ELF-1 (cell line): Measurements from ENCODE around the gene LHB.
A peak's percentile ranks its signal among the peaks of the same experiment; 100 is the strongest.

Experiments
- DNase-seq: peaks from one replicate; pipeline ENCODE4 v3.0.0-alpha.2; 2016; ENCODE audit warnings: low read depth, low spot score

Gene LHB

DNA sequence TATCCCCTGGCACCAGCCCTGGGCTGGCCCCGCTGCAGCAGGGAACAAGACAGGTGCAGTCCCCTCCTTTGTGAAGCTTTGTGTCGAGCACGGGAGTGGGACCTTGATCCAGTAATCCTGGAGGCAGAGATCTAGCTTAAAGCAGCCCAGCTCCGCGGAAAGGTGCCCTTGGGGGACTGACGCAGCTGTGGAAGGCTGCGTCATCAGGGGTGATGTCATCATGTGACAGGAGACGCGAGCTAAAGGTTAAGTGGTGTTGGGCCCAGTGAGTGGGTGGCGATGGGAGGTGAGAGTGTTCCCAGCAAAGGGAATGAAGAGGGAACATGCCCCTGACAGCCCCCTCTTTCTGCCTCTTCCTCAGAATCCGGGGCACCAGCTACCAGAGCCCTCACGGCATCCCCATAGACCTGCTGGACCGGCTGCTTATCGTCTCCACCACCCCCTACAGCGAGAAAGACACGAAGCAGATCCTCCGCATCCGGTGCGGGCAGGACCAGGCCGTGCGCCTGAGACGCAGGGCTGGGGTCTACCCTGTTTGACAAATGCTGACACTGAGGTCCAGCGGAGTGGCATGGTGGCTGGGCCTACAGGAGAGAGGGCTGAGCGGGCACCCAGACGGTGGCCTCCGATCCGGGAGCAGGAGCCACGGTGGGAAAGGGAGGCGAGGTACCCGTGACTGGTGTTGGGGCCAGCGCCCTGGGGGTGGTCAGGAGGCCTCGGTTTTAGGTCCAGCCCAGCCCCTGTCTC is 2.6 kb downstream of the LHB start:
- no peak for DNase-seq

- DNase-seq, result no peak
Measured at GRCh38 chr19:49011194-49011593, 5.7 kb downstream of the LHB start.

GRCh38 chr19:49010453-49010852 is 6.4 kb downstream of the LHB start:
- no peak for DNase-seq

GRCh38 chr19:49009828-49010227 is 7.1 kb downstream of the LHB start:
- no peak for DNase-seq

DNA sequence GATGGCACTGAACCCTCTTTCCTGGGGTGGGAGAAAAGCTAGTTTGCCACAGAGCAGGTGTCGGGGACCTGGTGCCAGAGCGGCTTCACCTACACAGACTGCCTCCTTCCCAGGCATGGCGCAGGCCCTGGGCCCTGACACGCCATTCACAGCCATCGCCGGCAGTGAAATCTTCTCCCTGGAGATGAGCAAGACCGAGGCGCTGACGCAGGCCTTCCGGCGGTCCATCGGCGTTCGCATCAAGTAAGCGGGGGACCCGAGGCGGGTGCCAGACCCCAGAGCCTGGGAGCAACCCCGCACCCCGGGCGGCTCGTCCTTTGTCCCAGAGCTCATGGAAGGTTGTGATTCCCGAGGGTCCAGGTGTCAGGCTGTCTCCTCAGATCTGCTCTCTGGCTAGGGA is 10.0 kb downstream of the LHB start:
- no peak for DNase-seq

GRCh38 chr19:49004964-49005614 is 11.8 kb downstream of the LHB start:
- no peak for DNase-seq

DNA sequence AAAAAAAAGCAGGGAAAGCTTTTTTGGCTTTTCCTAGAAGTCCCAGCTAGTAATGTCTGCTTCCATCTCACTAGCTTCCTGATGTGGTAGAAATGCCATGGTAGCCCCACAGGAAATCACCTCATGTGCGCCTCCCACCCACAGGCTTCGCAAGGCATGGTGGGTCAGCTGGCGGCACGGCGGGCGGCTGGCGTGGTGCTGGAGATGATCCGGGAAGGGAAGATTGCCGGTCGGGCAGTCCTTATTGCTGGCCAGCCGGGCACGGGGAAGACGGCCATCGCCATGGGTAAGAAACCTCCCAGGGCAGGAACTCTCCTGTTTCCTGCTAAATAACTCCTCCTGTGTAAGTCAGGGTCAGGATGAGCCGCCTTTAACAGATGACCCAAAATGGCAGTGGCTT is 12.8 kb downstream of the LHB start:
- DNase-seq, result no peak

GRCh38 chr19:48999481-49000325 is 17.2 kb downstream of the LHB start:
- peak; percentile 86 for DNase-seq

DNA sequence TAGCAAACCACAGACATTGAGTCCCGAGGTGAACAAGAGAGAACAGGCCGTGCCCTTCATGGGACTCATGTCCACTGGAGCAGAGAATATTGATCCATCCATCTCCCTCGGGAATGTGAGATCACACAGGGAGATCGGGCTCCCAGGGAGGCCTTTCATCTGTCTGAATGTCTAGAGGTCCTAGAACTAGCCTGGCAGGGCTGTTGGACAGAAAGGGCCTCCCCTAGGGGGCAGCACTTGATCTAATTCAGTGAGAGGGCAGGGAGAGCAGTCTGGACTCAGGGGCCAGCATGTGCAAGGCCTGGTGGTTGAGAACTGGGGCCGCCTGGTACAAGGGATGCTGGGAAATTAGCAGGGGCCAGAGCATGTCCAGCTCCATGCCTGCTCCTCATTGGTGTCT is 18.9 kb downstream of the LHB start:
- DNase-seq, result peak; percentile 86

DNA sequence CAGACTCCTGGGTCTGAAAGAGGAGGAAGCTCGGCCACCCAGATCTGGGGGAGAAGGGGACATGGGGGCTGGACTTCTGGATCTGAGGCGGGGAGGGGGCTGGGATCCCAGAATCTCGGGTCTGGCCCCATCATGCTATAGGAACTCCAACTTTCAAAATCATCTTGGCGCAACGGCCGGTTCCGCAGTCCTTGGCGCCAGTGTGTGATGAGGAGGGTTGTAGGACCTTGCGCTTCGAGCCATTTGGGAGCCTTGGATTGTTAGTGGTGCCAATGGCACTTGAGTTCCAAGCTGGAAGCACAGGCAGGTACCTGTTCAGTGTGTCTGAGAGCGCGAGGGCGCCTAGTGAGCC is 22.9 kb downstream of the LHB start:
- DNase-seq, result no peak

GRCh38 chr19:48993175-48994034 is 23.5 kb downstream of the LHB start, which contains the start of the genes GYS1 and RUVBL2:
Gene GYS1 (minus strand): TSS chr19:48993309. CDS start chr19:48993112, 197 bp downstream.
Gene RUVBL2 (plus strand): TSS chr19:48993887. CDS start chr19:48993912, 25 bp downstream.
- DNase-seq, result peak; percentile 100

- no peak for DNase-seq
Measured at GRCh38 chr19:48992581-48993174, 24.2 kb downstream of the LHB start.

GRCh38 chr19:48991873-48992580 is 24.9 kb downstream of the LHB start:
- DNase-seq, result peak; percentile 77

DNA sequence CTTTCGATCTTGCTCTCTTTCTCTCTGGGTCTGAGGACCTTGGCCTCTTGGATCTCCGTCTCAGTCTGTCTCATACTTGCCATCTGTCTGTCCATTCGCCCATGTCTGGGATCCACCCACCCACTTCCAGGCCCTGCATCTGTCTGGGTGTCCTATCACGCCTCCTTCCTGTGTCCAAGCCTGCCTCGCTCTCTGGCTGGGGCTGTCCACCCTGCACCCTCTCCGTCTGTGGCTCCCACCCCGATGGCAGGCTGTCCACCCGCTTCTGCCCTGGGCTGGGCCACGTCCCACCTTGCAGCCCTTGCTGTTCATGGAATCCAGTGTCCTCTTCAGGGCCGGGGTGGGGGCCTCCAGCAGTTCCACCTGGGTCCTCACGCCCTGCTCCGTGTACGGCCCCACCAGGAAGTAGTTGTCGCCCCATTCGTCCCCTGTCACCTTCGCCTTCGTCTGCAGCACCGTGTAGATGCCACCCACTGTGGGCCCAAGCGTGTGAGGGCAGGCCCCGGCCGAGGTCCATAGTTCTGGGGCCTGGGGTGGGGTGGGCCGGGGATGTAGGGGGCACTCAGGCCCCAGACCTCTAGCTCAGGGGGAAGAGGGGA is 25.8 kb downstream of the LHB start:
- no peak for DNase-seq

DNA sequence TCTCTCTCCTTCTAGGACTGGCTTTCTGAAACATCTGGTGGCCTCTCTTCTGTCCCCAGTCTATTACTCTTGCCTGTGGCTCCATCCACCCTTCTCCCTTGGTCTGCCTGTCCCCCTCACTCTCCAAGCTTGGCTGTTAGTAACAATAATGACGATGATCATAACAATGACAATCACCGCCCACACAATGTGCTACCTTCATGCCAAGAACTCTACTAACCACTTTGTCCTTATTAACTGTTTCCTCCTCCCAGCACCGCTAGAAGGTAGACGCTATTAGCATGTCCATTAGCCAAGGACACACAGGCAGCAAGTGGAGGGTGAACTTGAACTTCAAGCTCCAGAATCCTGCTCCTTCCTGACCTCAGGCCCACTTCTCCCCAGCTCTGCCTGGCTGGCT is 26.5 kb downstream of the LHB start:
- DNase-seq, result no peak

- DNase-seq, result peak; percentile 53
Measured at GRCh38 chr19:48989701-48990291, 27.1 kb downstream of the LHB start.

DNA sequence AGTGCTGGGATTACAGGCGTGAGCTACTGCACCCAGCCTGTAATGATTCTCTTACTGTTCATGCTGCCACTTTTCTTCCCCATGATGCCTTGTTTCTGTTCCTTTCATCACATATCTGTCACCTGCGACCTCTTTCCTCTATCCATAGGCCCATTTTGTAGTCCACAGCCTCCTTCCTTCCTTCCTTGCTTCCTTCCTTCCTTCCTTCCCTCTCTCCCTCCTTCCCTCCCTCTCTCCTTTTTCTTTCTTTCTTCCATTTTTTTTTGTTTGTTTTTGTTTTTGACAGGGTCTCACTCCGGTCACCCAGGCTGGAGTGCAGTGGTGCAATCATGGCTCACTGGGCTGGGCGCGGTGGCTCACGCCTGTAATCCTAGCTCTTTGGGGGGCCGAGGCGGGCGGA is 28.0 kb downstream of the LHB start:
- DNase-seq, result no peak

GRCh38 chr19:48988286-48988685 is 28.6 kb downstream of the LHB start:
- DNase-seq, result no peak

DNA sequence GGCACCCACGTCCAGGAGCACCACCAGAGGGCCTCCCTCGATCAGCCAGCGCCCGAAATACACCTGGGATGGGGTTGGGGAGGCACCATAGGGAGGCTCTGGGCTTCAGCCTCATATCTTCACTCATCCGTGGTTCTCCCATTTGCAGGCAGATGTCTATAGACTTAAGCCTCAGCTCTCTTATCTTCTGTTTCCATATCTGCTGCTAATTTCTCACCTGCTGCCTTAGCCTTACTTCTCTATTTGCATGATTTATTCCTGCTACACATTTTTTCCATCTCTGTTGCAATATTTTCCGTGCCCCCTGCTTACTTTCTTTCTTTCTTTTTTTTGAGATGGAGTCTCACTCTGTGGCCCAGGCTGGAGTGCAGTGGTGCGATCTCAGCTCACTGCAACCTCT is 29.6 kb downstream of the LHB start:
- DNase-seq, result no peak

DNA sequence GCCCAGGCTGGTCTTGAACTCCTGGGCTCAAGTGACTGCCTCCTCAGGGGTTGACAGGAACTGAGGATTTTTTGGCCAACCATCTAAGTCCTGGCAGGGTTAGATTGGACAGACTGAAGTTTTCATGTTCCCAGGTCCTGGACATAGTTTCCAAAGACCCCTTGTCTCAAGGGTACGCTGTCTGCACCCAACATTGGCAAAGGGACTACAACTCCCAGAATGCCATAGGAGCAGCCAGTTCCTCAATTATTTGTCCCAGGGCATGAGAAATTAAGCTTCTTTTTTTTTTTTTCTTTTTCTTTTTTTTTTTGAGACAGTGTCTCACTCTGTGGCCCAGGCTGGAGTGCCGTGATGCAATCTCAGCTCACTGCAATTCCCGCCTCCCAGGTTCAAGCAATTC is 30.7 kb downstream of the LHB start:
- no peak for DNase-seq
